ENCODE data around the gene MYZAP.

The MYZAP gene, protein sequence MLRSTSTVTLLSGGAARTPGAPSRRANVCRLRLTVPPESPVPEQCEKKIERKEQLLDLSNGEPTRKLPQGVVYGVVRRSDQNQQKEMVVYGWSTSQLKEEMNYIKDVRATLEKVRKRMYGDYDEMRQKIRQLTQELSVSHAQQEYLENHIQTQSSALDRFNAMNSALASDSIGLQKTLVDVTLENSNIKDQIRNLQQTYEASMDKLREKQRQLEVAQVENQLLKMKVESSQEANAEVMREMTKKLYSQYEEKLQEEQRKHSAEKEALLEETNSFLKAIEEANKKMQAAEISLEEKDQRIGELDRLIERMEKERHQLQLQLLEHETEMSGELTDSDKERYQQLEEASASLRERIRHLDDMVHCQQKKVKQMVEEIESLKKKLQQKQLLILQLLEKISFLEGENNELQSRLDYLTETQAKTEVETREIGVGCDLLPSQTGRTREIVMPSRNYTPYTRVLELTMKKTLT

DNA sequence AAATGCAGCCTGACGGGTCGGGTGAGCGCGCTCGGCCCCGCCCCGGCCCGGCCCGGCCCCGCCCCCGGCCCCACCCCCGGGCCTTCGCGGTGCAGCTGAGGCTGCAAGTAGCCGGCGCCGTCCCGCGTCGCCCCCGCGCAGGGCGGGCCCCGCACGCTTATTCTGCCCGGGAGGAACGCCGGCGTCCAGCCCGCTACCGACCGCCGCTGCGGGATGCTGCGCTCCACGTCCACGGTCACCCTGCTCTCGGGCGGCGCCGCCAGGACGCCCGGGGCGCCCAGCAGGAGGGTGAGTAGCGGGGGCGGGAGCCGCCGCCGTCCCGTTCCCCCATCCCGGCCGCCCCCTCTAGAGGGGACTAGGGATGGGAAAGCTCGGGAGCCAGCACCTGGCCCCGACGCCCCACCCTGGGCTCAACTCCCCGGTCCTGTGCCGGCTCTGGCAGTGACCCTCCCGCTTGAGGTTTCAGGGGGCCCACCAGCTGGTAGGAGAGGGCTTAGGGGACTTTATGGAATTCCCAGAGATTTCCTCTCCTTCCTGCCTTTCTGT is at the start of gene MYZAP:
MYZAP (plus strand) TSS at position 83 of the 546 bp plus-strand sequence; CDS start at position 214, 131 bp downstream.
- no peak for DNase-seq

DNA sequence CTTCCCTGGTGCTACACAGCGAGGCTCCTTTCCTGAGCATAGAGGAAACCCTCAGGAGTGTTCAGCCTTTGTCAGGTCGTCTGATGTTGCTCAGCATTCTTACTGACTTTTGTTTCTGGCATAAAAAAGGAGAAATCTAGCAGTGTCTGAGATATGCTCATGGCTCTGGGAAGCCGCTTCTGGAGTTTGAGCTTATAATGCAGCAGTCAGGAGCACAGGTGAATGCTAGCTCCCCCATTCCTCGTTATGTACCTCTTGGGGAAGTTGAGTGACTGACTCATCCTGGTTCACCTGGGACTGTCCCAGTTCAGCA is 49.2 kb upstream of the MYZAP start:
- DNase-seq: no peak

DNA sequence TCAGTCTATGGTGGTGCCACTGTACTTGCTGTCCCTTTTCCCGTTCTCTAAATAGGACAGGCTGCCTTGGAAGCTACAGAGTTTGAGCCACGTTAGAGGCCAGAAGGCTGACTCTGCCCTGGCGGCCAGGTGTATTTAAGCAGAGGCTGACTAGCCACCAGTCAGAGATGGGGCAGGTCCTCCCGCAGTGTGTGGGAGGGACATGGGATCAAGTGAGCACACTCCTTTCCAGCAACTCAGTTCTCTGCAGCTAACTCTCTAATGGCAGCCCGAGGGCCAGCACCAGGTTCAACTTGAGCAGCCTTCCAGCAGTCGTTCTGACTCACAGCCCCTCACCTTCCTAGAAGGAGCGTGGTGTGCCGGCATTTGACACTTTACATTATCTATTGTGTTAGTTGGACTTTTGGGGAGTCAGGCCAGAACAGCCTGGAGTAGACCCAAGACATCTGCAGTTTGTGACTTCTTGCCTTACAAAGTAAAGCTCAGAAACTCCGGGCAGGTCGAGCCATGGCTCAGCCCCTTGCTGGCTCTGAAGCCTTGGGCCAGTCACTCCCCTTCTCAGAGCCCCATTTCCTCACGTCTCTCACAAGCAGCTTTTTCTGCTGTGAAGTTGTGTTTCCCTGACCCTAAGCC is 46.7 kb upstream of the MYZAP start:
- no peak for DNase-seq

DNA sequence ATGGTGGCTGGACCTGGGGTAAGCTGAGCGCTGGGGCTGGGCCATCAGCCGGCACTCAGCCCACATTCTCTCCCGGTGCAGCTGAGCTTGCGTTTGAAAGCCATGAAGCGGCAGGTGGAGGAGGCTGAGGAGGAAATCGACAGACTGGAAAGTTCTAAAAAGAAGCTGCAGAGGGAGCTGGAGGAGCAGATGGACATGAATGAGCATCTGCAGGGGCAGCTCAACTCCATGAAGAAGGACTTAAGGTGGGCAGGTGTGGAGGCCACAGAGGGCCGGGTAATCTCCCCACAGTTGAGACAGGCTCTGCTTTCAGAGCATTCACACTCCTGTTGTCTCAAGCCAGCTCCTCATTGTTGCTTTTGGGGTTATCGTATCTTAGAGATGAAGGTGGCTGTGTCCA is 45.7 kb upstream of the MYZAP start:
- DNase-seq: no peak

DNA sequence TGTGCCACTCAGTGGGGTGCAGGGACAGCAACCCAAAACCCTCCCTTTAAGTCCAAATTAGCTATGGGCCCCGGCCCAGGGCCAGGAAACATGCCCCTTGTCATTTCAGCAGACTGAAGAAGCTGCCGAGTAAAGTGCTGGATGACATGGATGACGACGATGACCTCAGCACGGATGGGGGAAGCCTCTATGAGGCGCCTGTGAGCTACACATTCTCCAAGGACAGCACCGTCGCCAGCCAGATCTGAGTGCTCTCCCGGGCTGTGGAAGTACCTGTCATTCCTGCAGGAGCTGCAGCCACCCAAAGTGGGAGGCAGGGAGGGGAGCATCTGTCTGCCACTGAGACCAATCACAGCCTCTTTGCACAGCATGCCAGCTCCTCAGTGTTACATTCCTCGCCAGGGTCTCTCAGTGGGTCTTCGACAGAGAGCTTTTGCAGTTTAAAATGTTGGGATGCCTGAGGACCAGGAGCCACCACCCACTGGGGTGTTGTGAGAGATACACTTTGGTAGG is 44.4 kb upstream of the MYZAP start:
- no peak for DNase-seq

DNA sequence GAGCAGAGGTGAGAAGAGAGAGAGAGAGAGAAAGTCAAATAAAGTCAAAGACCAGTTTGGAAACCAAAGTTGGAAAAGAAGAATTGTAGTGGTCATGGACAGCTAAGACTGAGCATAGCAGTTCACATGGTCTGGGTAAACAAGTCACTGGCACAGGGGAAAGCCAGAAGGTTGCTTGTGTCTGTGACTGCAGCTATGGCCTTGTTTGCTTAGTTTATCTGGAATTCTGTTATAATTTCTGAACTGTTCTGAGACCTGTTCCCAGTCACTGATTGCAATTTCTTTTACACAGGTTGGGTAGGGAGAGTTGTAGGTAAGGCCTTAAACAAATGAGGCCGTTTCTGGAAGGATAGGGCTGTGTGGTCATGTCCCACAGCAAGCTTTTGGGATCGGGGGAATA is 43.4 kb upstream of the MYZAP start:
- DNase-seq: no peak

DNA sequence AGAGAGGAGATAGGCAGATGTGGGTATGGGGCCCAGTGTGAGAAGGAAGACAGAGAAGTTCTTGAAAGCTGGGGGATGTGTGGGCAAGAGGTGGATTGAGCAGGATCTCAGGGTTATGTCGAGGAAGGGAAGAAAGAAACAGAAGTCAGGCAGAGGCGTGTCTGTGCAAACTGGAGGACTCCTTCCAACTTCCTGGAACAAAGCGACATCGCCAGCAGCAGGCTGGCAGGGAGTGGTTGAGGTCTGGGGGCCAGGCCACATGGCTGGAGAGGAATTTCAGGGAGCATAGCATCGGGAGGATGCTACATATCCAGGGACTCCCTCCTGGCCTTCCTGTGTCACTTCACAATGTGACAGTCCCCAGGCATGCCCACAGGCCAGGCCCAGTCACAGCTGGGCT is 42.9 kb upstream of the MYZAP start:
- no peak for DNase-seq

DNA sequence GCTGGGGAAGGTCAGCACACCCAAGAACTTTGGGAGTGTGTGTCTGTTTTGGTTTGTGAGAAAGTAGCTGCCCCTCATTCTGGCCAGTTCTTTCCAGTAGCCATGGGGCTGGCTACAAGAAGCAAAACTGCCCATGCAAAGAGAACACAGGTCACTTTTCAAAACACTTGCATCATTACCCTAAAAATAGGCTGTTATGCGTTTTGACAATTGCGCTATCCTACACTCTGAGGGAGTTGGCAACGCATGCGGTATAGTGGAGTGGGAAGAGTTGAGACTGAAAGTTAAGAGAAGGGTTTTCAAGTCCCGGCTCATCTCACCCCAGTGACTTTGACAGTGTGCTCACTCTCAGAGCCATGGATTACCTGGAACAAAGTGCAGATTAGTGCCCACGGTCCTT is 41.8 kb upstream of the MYZAP start:
- DNase-seq: no peak

DNA sequence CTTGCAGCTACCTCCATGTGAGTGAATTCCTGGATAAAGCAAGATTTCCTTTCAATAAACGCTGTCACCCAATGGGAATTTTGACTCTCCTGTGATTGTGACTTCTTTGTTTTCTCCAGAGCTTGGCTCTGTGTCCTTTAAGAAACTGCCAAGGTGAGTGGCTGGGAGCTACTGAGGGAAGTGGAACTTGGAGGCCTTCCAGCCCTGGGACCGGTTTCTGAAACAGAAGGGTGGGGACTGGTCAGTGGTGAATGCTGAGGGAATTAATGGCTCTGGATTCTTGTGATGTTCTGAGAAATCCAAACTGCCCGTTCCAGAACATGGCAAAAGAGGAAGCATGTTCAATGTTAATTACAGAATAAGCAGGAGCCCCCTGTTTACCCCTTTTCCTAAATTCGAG is 41.1 kb upstream of the MYZAP start:
- no peak for DNase-seq

DNA sequence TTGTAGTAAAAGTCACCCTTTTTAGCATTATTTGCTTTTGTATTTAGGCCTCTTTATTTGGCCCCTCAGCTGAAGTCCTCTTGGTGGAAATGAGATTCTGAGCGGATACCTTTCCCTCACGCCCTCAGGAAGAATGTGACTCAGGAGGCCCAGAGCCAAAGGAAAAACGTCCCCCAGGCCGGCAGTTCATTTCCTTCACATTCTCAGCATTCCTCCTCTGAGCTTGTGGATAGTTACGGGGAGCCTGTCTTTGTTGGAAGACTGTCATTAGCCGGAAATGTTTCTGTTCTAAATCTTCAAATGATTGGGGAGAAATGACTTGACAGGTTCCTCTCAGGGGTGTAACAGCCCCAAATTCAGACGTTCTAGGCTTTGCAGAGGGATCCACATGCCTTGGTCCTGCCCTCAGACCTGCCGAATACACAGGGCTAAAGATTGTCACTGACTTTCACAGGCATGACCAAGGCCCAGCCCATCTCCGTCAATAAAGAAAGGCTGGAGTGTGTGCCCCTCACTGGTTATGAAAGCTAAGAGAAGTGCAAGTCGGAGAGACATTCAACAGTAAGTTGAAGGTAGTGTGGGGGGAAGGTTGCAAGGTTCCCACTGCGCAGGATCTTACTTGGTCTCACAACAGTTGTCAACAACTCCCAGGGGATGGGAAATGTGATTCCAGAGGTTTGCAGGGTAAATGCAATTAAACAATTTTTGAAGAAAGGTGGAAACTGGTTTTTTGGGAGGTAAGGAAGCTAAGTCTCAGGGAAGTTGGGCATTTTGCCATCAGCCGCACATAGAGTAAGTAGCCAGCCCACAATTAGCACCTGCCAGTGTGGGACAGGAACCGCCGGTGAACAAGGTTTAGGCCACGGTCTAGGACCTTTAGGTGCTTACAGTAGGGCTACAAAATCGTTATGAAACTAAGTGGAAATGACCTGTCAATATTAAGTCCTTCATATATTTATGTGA is 39.7 kb upstream of the MYZAP start:
- no peak for DNase-seq

DNA sequence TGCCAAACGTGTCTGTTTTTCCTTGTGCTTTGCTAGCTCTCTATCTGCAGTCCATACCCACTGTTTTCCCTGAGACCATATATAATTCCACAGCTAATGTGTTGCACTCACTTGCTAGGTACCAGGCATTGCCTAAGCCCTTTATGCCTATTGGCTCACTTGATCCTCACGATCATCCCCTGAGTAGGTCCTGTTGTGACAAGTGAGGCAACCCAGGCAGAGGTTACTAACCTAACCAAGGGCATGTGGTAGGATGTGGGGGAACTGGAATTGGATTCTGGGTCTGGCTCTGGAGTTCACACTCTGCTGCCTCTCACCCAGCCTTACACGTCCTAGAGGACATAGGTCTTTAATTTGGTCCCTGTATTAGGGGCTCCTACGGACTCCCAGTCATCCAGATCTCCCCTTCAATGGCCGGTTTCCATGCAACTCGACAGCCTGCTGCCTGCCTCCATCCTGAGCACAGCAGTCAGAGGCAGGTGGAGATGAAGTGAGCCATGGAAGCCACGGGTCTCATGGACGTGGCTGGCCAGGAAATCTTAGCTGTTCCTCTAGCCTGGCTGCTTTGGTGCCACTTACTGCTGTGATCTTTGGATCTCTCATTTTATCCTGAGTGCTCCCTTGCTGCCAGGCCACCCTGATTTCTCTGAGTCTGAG is 38.9 kb upstream of the MYZAP start:
- no peak for DNase-seq

DNA sequence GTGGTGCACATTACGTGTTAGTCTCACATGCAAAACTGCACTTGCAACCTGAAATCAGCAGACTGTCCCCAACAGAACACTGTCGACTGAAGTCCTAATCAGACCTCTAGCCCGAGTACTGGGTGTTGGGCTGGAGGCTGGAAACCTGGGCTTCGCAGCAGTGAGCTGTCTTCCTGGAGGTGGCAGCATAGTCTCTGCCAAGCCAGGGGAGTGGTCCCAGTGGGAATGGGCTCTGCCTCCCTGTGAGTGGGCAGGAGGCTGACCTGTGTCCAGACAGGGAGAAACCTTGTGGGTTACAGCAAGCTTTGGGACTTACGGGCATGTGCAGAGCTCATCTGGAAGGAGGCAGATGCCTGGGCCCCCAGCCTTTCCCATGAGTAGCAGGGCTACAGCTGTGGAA is 38.2 kb upstream of the MYZAP start:
- no peak for DNase-seq

DNA sequence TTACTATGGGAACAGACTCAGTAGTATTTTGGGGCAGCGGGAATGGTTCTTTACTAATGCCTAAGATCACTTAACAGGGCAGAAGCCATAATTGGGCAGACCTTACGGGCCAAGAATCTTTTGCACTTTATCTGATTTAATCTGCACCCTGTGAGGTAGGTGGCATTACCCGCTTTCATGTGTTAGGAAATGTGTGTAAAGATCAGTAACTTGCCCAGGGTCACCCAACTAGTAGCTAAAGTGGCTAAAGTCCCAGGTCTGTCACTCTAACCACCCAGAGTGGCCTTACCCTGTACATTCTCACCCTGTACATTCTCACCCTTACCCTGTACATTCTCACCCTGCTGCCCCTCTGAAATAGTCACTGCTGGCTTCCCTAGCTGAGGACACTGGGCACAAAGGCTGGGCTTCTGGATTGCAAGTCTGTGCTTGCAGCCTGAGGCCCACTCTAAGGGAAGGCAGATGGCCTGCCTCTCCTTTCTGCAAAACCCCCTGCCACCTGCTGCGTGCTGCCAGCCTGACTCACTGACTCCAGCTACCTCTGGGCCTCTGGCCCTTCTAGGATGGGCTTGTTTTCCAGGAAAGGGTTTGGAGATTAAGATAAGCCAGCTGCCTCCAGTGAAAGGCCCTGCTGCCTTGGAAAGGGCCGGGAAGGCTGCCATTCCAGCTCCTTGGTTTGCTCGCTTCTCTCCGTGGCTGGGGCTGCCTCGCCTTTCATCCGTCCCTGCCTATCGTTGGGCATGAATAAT is 37.5 kb upstream of the MYZAP start:
- DNase-seq: no peak

DNA sequence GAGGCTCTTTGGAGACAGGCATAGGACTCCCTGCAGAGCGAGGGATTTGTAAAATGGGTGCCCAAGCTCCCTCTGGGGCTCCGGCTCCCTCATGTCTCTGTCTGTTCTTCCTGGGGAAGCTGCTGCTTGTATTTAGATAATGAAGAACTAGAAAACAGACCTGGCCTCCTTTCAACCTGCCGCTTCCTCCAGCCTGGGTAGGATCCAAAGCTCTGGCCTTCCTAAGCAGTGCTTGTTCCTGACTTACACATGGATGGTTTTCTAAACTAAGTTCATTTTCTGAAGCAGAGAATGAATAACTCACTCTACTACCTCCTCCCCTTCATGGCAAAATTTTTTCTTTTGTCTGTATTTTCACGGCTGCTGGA is 36.9 kb upstream of the MYZAP start:
- DNase-seq: peak; percentile 25

DNA sequence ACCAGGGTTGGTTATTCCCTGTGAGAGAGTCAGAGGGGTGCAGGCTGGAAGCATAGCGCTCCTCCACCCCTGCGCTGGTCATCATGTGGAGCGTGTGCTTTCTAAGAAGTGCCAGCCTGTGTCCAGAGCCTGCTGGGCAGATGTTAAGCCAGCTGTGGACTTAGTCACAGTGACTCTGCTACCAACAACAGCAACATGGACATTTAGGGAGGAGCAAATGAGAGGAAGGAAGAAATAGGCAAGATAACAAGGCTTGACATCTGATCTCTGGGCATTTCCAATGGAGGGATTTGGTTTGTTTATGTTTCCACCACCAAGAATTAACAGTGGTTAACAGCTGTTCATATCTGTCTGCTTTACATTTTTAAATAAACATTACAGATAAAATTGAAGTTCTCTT is 36.4 kb upstream of the MYZAP start:
- DNase-seq: no peak

DNA sequence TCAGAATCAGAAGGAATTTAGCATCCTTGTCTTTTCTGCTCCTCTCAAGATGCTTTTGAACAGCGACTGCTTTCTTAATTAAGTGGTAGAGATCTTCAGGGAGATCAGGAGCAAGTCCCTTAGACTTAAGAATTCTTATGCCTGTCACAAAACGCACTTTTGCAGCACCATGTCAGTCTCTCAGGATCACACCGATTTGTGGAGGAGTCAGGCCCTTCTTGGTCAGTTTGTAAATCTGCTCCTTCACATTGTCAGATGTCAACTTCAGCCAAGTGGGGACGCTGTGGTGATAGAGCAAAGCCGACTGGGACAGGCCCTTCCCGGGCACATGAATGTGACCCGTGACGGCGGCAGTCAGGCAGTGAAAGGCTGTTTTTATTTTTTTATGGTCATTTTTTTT is 35.7 kb upstream of the MYZAP start:
- no peak for DNase-seq

DNA sequence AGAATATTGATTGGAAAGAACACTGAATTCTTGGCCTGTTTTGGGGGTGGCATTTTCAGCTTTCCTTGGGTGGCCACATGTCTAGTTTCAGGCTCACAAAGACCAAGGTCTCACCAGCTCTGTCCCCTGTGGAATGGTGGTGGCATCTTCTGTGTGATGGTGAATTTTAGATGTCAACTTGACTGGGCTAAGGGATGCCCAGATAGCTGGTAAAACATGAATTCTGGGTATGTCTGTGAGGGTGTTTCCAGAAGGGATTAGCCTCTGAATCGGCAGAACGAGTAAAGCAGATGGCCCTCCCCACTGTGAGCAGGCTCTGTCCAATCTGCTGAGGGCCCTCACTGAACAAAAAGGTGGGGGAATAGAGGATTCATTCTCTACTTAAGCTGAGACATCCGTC is 34.4 kb upstream of the MYZAP start:
- DNase-seq: no peak

DNA sequence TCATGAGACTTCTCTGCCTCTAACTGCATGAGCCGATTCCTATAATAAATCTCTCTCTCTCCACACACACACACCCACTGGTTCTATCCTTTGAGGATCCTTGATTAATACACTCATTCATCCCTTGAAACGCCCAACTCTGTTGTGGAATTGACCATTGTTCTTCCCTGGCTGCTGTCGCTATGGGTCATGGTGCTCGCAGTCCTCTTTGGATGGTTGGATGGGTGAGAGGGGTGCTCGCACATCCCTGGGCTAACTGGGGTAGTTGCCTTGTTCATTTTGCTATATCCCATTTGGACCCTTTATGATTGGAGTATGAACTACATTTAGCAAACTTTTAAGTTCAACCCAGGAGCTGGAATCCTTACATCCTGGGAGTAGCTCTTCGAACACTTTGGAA is 33.9 kb upstream of the MYZAP start:
- no peak for DNase-seq

DNA sequence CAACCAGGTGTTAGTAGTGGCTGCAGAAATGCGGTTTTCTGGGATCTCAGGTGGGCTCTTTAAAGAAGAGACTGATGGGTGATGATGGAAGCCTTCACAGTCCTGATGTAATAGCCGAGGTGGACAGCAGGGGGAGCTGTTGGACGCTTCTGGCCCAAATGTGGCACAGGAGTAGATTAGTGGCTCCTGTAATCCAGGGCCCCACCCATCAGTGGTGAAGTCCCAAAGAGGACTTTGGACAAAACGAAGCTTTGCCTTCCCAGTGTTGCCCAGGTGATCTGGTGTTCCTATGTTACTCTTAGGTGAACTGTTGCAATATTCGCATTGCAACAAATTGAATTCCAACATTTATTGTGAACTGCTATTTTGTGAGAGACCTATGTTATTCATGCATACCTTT is 31.8 kb upstream of the MYZAP start:
- peak; percentile 44 for DNase-seq

DNA sequence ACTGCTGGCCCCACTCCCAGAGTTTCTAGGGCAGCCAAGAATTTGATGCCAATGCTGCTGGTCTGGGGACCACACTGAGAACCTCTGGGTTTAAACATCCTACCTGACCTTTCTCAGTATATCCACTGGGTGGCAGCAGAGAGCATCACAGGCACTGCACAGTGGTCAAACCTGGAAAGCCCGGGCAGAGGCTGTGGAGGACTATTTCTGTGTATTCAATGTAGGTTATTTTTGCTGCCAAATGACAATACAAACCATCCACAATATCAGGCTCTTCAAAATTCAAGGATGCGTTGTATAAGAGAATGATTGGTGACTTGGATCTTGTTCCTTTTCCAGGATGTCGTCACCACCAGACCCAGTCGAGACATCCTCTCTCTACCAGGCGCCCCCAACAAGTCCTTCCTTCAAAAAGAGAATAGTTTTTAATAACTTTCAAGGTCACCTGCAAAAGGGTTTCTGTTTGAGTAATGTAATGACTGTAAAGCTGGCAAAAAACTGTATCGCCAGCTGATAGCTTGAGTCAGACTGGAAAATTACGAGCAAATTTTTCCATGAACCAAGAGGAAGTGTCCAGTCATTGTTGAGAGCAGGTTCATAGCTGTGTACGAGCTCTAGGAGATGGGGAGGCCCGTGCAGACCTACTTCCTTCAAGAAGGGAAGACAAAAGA is 30.5 kb upstream of the MYZAP start:
- peak; percentile 58 for DNase-seq

DNA sequence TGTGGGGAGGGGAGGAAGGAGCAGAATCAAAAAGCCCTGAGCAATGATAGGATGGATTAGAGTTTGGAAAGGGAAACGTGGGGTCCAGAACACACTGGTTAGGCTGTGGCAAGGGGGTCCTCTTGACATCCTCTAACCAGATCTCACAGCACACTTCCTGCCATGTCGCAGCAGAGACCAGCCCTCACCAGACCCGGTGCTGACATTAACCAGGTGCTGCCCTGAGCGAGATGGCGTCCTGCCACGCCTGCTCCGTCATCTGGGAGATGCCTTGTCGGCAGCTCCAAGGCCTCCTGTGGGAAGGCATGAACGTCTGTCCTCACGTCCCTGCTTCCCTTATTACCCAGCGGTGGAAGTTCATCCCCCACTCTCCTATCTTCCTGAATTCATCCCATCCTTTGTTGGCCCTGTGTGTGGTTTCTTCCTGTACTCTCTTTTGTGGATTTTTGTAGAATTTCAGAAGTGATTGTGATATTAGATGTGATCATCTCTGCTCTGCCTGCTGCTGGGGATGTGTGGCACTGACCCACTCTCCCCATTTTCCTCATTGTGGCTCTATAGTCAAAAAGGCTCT is 29.4 kb upstream of the MYZAP start:
- DNase-seq: no peak
